GM12878 (cell line): ENCODE data around the gene RP2.

ENCODE experiments used
- BCL11A ChIP-seq: IDR thresholded peaks from 2 replicates; pipeline ENCODE4 v1.6.1; 2011; ENCODE audit warnings: low read depth, low read length
- BCLAF1 ChIP-seq: fragments of 450-650 bp; IDR thresholded peaks from 2 replicates; pipeline ENCODE4 v1.6.1; 2017; ENCODE audit warnings: antibody characterized with exemption, mild to moderate bottlenecking, moderate library complexity
- CEBPB ChIP-seq, 2 experiments: fragments of 150-350 bp in 1 of 2; IDR thresholded peaks; 2 replicates each; pipeline ENCODE4 v1.6.1; 2012 to 2014; ENCODE audit warnings: low read depth in 2 of 2, low read length in 2 of 2, borderline replicate concordance in 1 of 2, inconsistent platforms in 1 of 2
- E2F8 ChIP-seq: fragments of 450-650 bp; IDR thresholded peaks from 2 replicates; pipeline ENCODE4 v1.6.1; 2018; ENCODE audit warnings: mild to moderate bottlenecking, low read depth, moderate library complexity; ENCODE audit not compliant: partially characterized antibody
- ESRRA ChIP-seq: IDR thresholded peaks from 2 replicates; pipeline ENCODE4 v1.6.1; 2012; ENCODE audit warnings: mild to moderate bottlenecking, low read length, improper control_type of control experiment
- EZH2 ChIP-seq: IDR thresholded peaks from 2 replicates; pipeline ENCODE4 v1.6.1; 2012; ENCODE audit warnings: low read depth, mild to moderate bottlenecking, control low read depth, inconsistent platforms, low read length, borderline replicate concordance; ENCODE audit not compliant: control insufficient read depth
- FOS ChIP-seq: IDR thresholded peaks from 3 replicates; pipeline ENCODE4 v1.6.1; 2011; ENCODE audit warnings: borderline replicate concordance; ENCODE audit not compliant: insufficient read length; ENCODE audit errors: extremely low read depth
- FOXM1 ChIP-seq: IDR thresholded peaks from 2 replicates; pipeline ENCODE4 v1.6.1; 2012; ENCODE audit warnings: low read depth, mild to moderate bottlenecking, inconsistent platforms, low read length, moderate library complexity
- HDAC2 ChIP-seq: fragments of 200-600 bp; sonication (generic); IDR thresholded peaks from 2 replicates; pipeline ENCODE4 v1.6.1; 2017
- POLR2A ChIP-seq: IDR thresholded peaks from 2 replicates; pipeline ENCODE4 v1.6.1; 2011; ENCODE audit warnings: low read depth, mild to moderate bottlenecking, low read length
- REST ChIP-seq: IDR thresholded peaks from 2 replicates; pipeline ENCODE4 v1.6.1; 2012; ENCODE audit warnings: mild to moderate bottlenecking, low read depth, low read length
- SREBF2 ChIP-seq: IDR thresholded peaks from 2 replicates; pipeline ENCODE4 v1.6.1; 2012; ENCODE audit warnings: mild to moderate bottlenecking, low read length
- USF1 ChIP-seq: IDR thresholded peaks from 2 replicates; pipeline ENCODE4 v1.6.1; 2011; ENCODE audit warnings: borderline replicate concordance, low read depth, mild to moderate bottlenecking, moderate library complexity, mixed read lengths, low read length; ENCODE audit not compliant: insufficient read depth; ENCODE audit errors: extremely low read length
- USF2 ChIP-seq: IDR thresholded peaks from 2 replicates; pipeline ENCODE4 v1.6.1; 2011; ENCODE audit warnings: low read depth, low read length, improper control_type of control experiment, borderline replicate concordance

GRCh38 chrX:46863072-46863471 is 26.2 kb downstream of the RP2 start:
- TF ChIP-seq CEBPB (IDR thresholded peaks at IDR 0.05; ENCODE audit: borderline replicate concordance in 1 of 2, low read depth in 2 of 2, low read length in 2 of 2) (no peak), HDAC2 (no peak), FOS (no peak), FOXM1 (no peak), REST (no peak), BCL11A (no peak), BCLAF1 (no peak), USF1 (no peak), E2F8 (no peak), POLR2A (no peak), EZH2 (no peak), SREBF2 (no peak), USF2 (no peak), ESRRA (no peak)
